IMR-90 (cell line): ENCODE data around the gene ADARB2. TPM values are rescaled to one million over a fixed set of nuclear protein-coding genes. Genes with fewer than 3 reads are reported as not detected.

Experiments used
- ATAC-seq: fragments of 200-7000 bp; cut with Tn5 transposase; 2 replicates; pipeline ENCODE4 v1.9.1; 2020; ENCODE audit warnings: low read depth, mild to moderate bottlenecking, moderate library complexity
- BruUV-seq: library from RNA; stranded (reverse); fragments of 400-500 nt; replicated peaks from 2 replicates; lab custom pipeline; 2021; lab: Mats Ljungman, UMichigan
- CTCF ChIA-PET: fragments of 300-600 bp; formaldehyde crosslinking; extraction: SDS; loops from one replicate; lab custom pipeline; 2021; ENCODE audit warnings: antibody characterized with exemption; lab: Yijun Ruan, JAX
- POLR2A ChIA-PET: fragments of 300-600 bp; sonication (Branson Sonifier 250); formaldehyde crosslinking; loops from one replicate; lab custom pipeline; 2022; ENCODE audit warnings: antibody characterized with exemption; ENCODE audit not compliant: unreplicated experiment; lab: Charles Lee
- DNase-seq: peaks from one replicate; pipeline ENCODE4 v3.0.0; 2013
- H2AFZ ChIP-seq: replicated peaks from 2 replicates; pipeline ENCODE3; 2013; ENCODE audit warnings: low read length, mild to moderate bottlenecking; ENCODE audit not compliant: poor library complexity
- H2AK5ac ChIP-seq: 2 replicates; pipeline ENCODE4 v1.6.1; 2013; ENCODE audit warnings: low read depth, low read length, inconsistent platforms
- H2AK9ac ChIP-seq: replicated peaks from 2 replicates; pipeline ENCODE3; 2013; ENCODE audit warnings: mild to moderate bottlenecking, low read depth, low read length, moderate library complexity; ENCODE audit not compliant: poor library complexity
- H2BK120ac ChIP-seq: 2 replicates; pipeline ENCODE4 v1.6.1; 2013; ENCODE audit warnings: low read depth, low read length, inconsistent platforms
- H2BK15ac ChIP-seq: 3 replicates; pipeline ENCODE4 v1.6.1; 2013; ENCODE audit warnings: low read depth, low read length, inconsistent platforms
- H2BK20ac ChIP-seq: 2 replicates; pipeline ENCODE4 v1.6.1; 2013; ENCODE audit warnings: low read depth, mild to moderate bottlenecking, inconsistent platforms, low read length, moderate library complexity
- H2BK5ac ChIP-seq: 2 replicates; pipeline ENCODE4 v1.6.1; 2013; ENCODE audit warnings: mild to moderate bottlenecking, low read depth, low read length, inconsistent platforms; ENCODE audit not compliant: poor library complexity, severe bottlenecking
- H3K14ac ChIP-seq: replicated peaks from 2 replicates; pipeline ENCODE4 v1.6.1; 2013; ENCODE audit warnings: low read depth, low read length, inconsistent platforms
- H3K18ac ChIP-seq: 2 replicates; pipeline ENCODE4 v1.6.1; 2013; ENCODE audit warnings: low read depth, low read length, control low read depth
- H3K23ac ChIP-seq: 2 replicates; pipeline ENCODE4 v1.6.1; 2013; ENCODE audit warnings: low read depth, low read length, inconsistent platforms
- H3K27ac ChIP-seq: 2 replicates; pipeline ENCODE4 v1.5.1; 2013; ENCODE audit warnings: mild to moderate bottlenecking, control low read depth, low read length; ENCODE audit not compliant: insufficient read depth
- H3K27me3 ChIP-seq: 2 replicates; pipeline ENCODE4 v1.6.1; 2013; ENCODE audit warnings: low read length; ENCODE audit not compliant: control insufficient read depth, insufficient read depth
- H3K36me3 ChIP-seq: 2 replicates; pipeline ENCODE4 v1.6.1; 2013; ENCODE audit warnings: low read length, mixed read lengths; ENCODE audit not compliant: control insufficient read depth, insufficient read depth
- H3K4ac ChIP-seq: 2 replicates; pipeline ENCODE4 v1.6.1; 2013; ENCODE audit warnings: low read depth, low read length, inconsistent platforms
- H3K4me1 ChIP-seq: 2 replicates; pipeline ENCODE4 v1.6.1; 2013; ENCODE audit warnings: low read length, mixed read lengths; ENCODE audit not compliant: control insufficient read depth, insufficient read depth
- H3K4me2 ChIP-seq: 2 replicates; pipeline ENCODE4 v1.6.1; 2013; ENCODE audit warnings: low read depth, mild to moderate bottlenecking, control low read depth, low read length, moderate library complexity
- H3K4me3 ChIP-seq: 2 replicates; pipeline ENCODE4 v1.5.1; 2013; ENCODE audit warnings: low read depth, mild to moderate bottlenecking, control low read depth, low read length, moderate library complexity; ENCODE audit not compliant: insufficient read depth
- H3K56ac ChIP-seq: 2 replicates; pipeline ENCODE4 v1.6.1; 2013; ENCODE audit warnings: low read length, inconsistent platforms; ENCODE audit not compliant: insufficient read depth; ENCODE audit errors: extremely low read depth
- H3K79me1 ChIP-seq, 2 experiments: 2 replicates each; pipeline ENCODE4 v1.6.1; 2013; ENCODE audit warnings: low read length in 2 of 2, inconsistent platforms in 1 of 2, low read depth in 1 of 2
- H3K9ac ChIP-seq: 2 replicates; pipeline ENCODE4 v1.6.1; 2013; ENCODE audit warnings: low read depth, low read length, control low read depth
- H3K9me1 ChIP-seq: 2 replicates; pipeline ENCODE4 v1.6.1; 2013; ENCODE audit warnings: low read length, inconsistent platforms; ENCODE audit not compliant: insufficient read depth
- H3K9me3 ChIP-seq: 2 replicates; pipeline ENCODE4 v1.6.1; 2013; ENCODE audit warnings: low read length; ENCODE audit not compliant: control insufficient read depth, insufficient read depth
- H4K20me1 ChIP-seq: 2 replicates; pipeline ENCODE4 v1.6.1; 2013; ENCODE audit warnings: low read length, inconsistent platforms; ENCODE audit not compliant: insufficient read depth
- H4K5ac ChIP-seq: 2 replicates; pipeline ENCODE4 v1.6.1; 2013; ENCODE audit warnings: mild to moderate bottlenecking, low read depth, low read length, control low read depth
- H4K8ac ChIP-seq, 2 experiments: 2 replicates each; pipeline ENCODE4 v1.6.1; 2013; ENCODE audit warnings: low read depth in 2 of 2, low read length in 2 of 2, control low read depth in 1 of 2, inconsistent platforms in 1 of 2
- H4K91ac ChIP-seq: 2 replicates; pipeline ENCODE4 v1.6.1; 2013; ENCODE audit warnings: low read depth, low read length, inconsistent platforms; ENCODE audit not compliant: insufficient read depth
- FOS ChIP-seq: fragments of 150-350 bp; IDR thresholded peaks from 2 replicates; pipeline ENCODE4 v1.6.1; 2016; ENCODE audit warnings: low read depth, low read length
- MAFK ChIP-seq: IDR thresholded peaks from 2 replicates; pipeline ENCODE4 v1.6.1; 2012; ENCODE audit warnings: low read depth, low read length, improper control_type of control experiment
- RAD21 ChIP-seq: IDR thresholded peaks from 2 replicates; pipeline ENCODE4 v1.6.1; 2012; ENCODE audit warnings: low read length, improper control_type of control experiment
- RFX5 ChIP-seq: IDR thresholded peaks from 2 replicates; pipeline ENCODE4 v1.8.0; 2012; ENCODE audit warnings: low read depth, mild to moderate bottlenecking, low read length, moderate library complexity
- WGBS, 2 experiments: methylation state at CpG; one replicate each; pipeline versions ENCODE4 v1.1.5 to v1.1.7; 2013; ENCODE audit warnings: missing lambda C conversion rate in 2 of 2; ENCODE audit not compliant: insufficient read length in 1 of 2; ENCODE audit errors: extremely low coverage in 2 of 2; 5-methylcytosine and 5-hydroxymethylcytosine counted together
- dilution Hi-C: fragments of 300-500 bp; cut with HindIII; formaldehyde crosslinking; loops from one replicate; pipeline ENCODE4 v1.14.3; 2018; ENCODE audit warnings: low sequenced_read_pairs; ENCODE audit not compliant: unreplicated experiment
- in situ Hi-C: fragments of 300-500 bp; cut with MboI; formaldehyde crosslinking; loops from 3 replicates; pipeline ENCODE4 v1.14.3; 2019; ENCODE audit warnings: low sequenced_read_pairs, inconsistent platforms, mixed read lengths
- intact Hi-C: fragments of 100-400 bp; cut with micrococcal nuclease; formaldehyde crosslinking; loops from 2 replicates; pipeline ENCODE4 v1.10.0; 2022
- polyA plus RNA-seq, 3 experiments: library from polyadenylated mRNA; depleted of rRNA; stranded (reverse); fragments of >200 nt; gene quantifications; 2 replicates each; pipeline ENCODE4 v1.2.3, GENCODE V29; 2012; ENCODE audit warnings: low replicate concordance in 1 of 3
- total RNA-seq: library from RNA; depleted of rRNA; stranded (reverse); fragments of >200 nt; gene quantifications from 2 replicates; pipeline ENCODE4 v1.2.3, GENCODE V29; 2012

Gene ADARB2
- total and polyA plus RNA-seq, 2 of the 4 experiments (the other 2 are of a cell fraction) = not detected

- H3K4me1 ChIP-seq = no peaks in the 10 kb centered on the region
- POLR2A ChIA-PET = no interaction called here
- H3K9me3 ChIP-seq = peaks cover 76% of the 10 kb centered on the region
- no peak overlapping the region for H3K9ac ChIP-seq
- no TSS peak for BruUV-seq
- no peaks in the 10 kb centered on the region for H3K27me3 ChIP-seq
- no peak overlapping the region for H3K4me3 ChIP-seq
- H2BK20ac ChIP-seq = no peak overlapping the region
- H3K9me1 ChIP-seq = no peaks in the 10 kb centered on the region
- WGBS, 2 experiments = 63% methylated on average over 10 of the region's 25 CpGs; no CpG with 5 or more reads in 1 of the 2 experiments
- H2BK15ac ChIP-seq = no peak overlapping the region
- no peak overlapping the region for H2AK5ac ChIP-seq
- H4K20me1 ChIP-seq = no peaks in the 10 kb centered on the region
- in situ Hi-C loops = no loop called here
- H3K4ac ChIP-seq = no peak overlapping the region
- no peak overlapping the region for H4K91ac ChIP-seq
- H3K23ac ChIP-seq = no peak overlapping the region
- H3K4me2 ChIP-seq = no peak overlapping the region
- no peak overlapping the region for H4K8ac ChIP-seq
- H3K36me3 ChIP-seq = no peaks in the 10 kb centered on the region
- no peak overlapping the region for H2AK9ac ChIP-seq
- no peak overlapping the region for H3K18ac ChIP-seq
- H4K5ac ChIP-seq = no peak overlapping the region
- no peak overlapping the region for H3K27ac ChIP-seq
- CTCF ChIA-PET = no interaction called here
- no peak overlapping the region for H2AFZ ChIP-seq
- TF ChIP-seq FOS (no peak), MAFK (no peak), RAD21 (no peak), RFX5 (no peak)
- H3K56ac ChIP-seq = no peak overlapping the region
- no peak for ATAC-seq
- no peaks in the 10 kb centered on the region for H3K79me1 ChIP-seq
- no peak overlapping the region for H2BK5ac ChIP-seq
- no peak overlapping the region for H3K14ac ChIP-seq
- intact Hi-C loops = no loop called here
- DNase-seq = no peak
- H2BK120ac ChIP-seq = no peak overlapping the region
- dilution Hi-C loops = no loop called here
Measured at GRCh38 chr10:1406967-1407945, 330.1 kb downstream of the ADARB2 start.
